Smooth muscle cell (in vitro differentiated cells): ENCODE results near the gene CFAP58. TPM values are rescaled to one million over a fixed set of nuclear protein-coding genes. Genes with fewer than 3 reads are reported as not detected.

Experiments used
- DNase-seq: peaks from one replicate; lab custom pipeline; 2025; ENCODE audit not compliant: unreplicated experiment; lab: John Stamatoyannopoulos, UW
- H2AFZ ChIP-seq: fragments of 200-600 bp; sonication (generic); 2 replicates; pipeline ENCODE4 v1.6.0; 2016; ENCODE audit warnings: antibody characterized with exemption, low read depth, mild to moderate bottlenecking
- H3F3A ChIP-seq: fragments of 200-600 bp; sonication (generic); 2 replicates; pipeline ENCODE4 v1.6.0; 2017; ENCODE audit warnings: antibody characterized with exemption, low read depth
- H3K27ac ChIP-seq: fragments of 200-600 bp; sonication (generic); 2 replicates; pipeline ENCODE4 v1.5.1; 2016; ENCODE audit warnings: low read depth, mild to moderate bottlenecking
- H3K27me3 ChIP-seq: fragments of 200-600 bp; sonication (generic); 2 replicates; pipeline ENCODE4 v1.6.1; 2016; ENCODE audit warnings: low read depth, mild to moderate bottlenecking
- H3K36me3 ChIP-seq: fragments of 200-600 bp; sonication (generic); 2 replicates; pipeline ENCODE4 v1.5.1; 2016; ENCODE audit warnings: low read depth
- H3K4me1 ChIP-seq: fragments of 200-600 bp; sonication (generic); 2 replicates; pipeline ENCODE4 v1.5.1; 2016; ENCODE audit warnings: low read depth
- H3K4me2 ChIP-seq: fragments of 200-600 bp; sonication (generic); 2 replicates; pipeline ENCODE4 v1.6.0; 2016; ENCODE audit warnings: mild to moderate bottlenecking
- H3K4me3 ChIP-seq: fragments of 200-600 bp; sonication (generic); 2 replicates; pipeline ENCODE4 v1.5.1; 2016; ENCODE audit warnings: mild to moderate bottlenecking
- H3K79me2 ChIP-seq: fragments of 200-600 bp; sonication (generic); 2 replicates; pipeline ENCODE4 v1.6.0; 2016; ENCODE audit warnings: low read depth, mild to moderate bottlenecking
- H3K9ac ChIP-seq: fragments of 200-600 bp; sonication (generic); 2 replicates; pipeline ENCODE4 v1.6.0; 2016; ENCODE audit warnings: low read depth
- H3K9me3 ChIP-seq: fragments of 200-600 bp; sonication (generic); replicated peaks from 2 replicates; pipeline ENCODE4 v1.5.1; 2016; ENCODE audit warnings: low read depth
- H4K20me1 ChIP-seq: fragments of 200-600 bp; sonication (generic); 2 replicates; pipeline ENCODE4 v1.6.0; 2016; ENCODE audit warnings: low read depth
- CTCF ChIP-seq: fragments of 200-600 bp; sonication (generic); IDR thresholded peaks from 2 replicates; pipeline ENCODE4 v1.5.1; 2017; ENCODE audit warnings: borderline replicate concordance, mild to moderate bottlenecking, antibody characterized with exemption; ENCODE audit not compliant: insufficient read depth, poor library complexity, severe bottlenecking
- WGBS: methylation state at CpG from one replicate; pipeline ENCODE4 v1.1.7; 2016; ENCODE audit warnings: low lambda C conversion rate; 5-methylcytosine and 5-hydroxymethylcytosine counted together
- polyA plus RNA-seq: library from polyadenylated mRNA; unstranded; fragments of >200 nt; fragmentation: Nextera tagmentation; extraction: Ambion mirVana; gene quantifications from 2 replicates; pipeline ENCODE4 v1.2.1, GENCODE V29; 2016
- total RNA-seq: library from RNA; depleted of rRNA; stranded (reverse); fragments of >200 nt; gene quantifications from 2 replicates; pipeline ENCODE4 v1.2.3, GENCODE V29; 2014

Gene CFAP58
- total and polyA plus RNA-seq, 2 experiments from 2014 or later: 0.39 to 0.54 TPM

- Histone ChIP-seq H3F3A (no peaks in the 10 kb centered on the region), H3K27ac (no peak overlapping the region), H2AFZ (no peak overlapping the region), H3K79me2 (peaks cover 47% of the 10 kb centered on the region), H3K9me3 (no peaks in the 10 kb centered on the region), H3K27me3 (no peaks in the 10 kb centered on the region), H3K4me3 (no peak overlapping the region), H3K4me1 (no peaks in the 10 kb centered on the region), H4K20me1 (peaks cover 69% of the 10 kb centered on the region), H3K36me3 (peaks cover 6% of the 10 kb centered on the region), H3K4me2 (no peak overlapping the region), H3K9ac (no peak overlapping the region)
- DNase-seq: no peak
- no peak for TF ChIP-seq CTCF
- 91% methylated on average over 5 of the region's 5 CpGs for WGBS
These were observed 42.4 kb upstream of the CFAP58 start for GRCh38 chr10:104311184-104311720.

- peaks cover 6% of the 10 kb centered on the region for H3K4me1 ChIP-seq
- no peak for TF ChIP-seq CTCF
- no peaks in the 10 kb centered on the region for H3K27me3 ChIP-seq
- H4K20me1 ChIP-seq: peaks cover 99% of the 10 kb centered on the region
- no peaks in the 10 kb centered on the region for H3K9me3 ChIP-seq
- no peak overlapping the region for H2AFZ ChIP-seq
- peaks cover 12% of the 10 kb centered on the region for H3F3A ChIP-seq
- no peak overlapping the region for H3K9ac ChIP-seq
- no peak overlapping the region for H3K4me3 ChIP-seq
- peaks cover 81% of the 10 kb centered on the region for H3K79me2 ChIP-seq
- H3K27ac ChIP-seq: no peak overlapping the region
- no peak for DNase-seq
- WGBS: 95% methylated on average over 43 of the region's 43 CpGs
- H3K4me2 ChIP-seq: no peak overlapping the region
- H3K36me3 ChIP-seq: peaks cover 6% of the 10 kb centered on the region
These were observed 38.8 kb upstream of the CFAP58 start for GRCh38 chr10:104314591-104315485.

GRCh38 chr10:104315486-104315921 is 38.1 kb upstream of the CFAP58 start:
- no peak overlapping the region for H3K27ac ChIP-seq
- H3K79me2 ChIP-seq: peaks cover 88% of the 10 kb centered on the region
- DNase-seq: no peak
- H3K36me3 ChIP-seq: peaks cover 6% of the 10 kb centered on the region
- H3K4me1 ChIP-seq: peaks cover 6% of the 10 kb centered on the region
- no peaks in the 10 kb centered on the region for H3K9me3 ChIP-seq
- H3K4me2 ChIP-seq: no peak overlapping the region
- H3F3A ChIP-seq: peaks cover 12% of the 10 kb centered on the region
- no peak for TF ChIP-seq CTCF
- no peak overlapping the region for H3K9ac ChIP-seq
- WGBS: 98% methylated on average over 22 of the region's 22 CpGs
- H3K4me3 ChIP-seq: no peak overlapping the region
- H3K27me3 ChIP-seq: no peaks in the 10 kb centered on the region
- no peak overlapping the region for H2AFZ ChIP-seq
- peaks cover 99% of the 10 kb centered on the region for H4K20me1 ChIP-seq
